ENCODE results near the gene CAMTA1. TPM values are rescaled to one million over a fixed set of nuclear protein-coding genes. Genes with fewer than 3 reads are reported as not detected.
A peak's percentile ranks its signal among the peaks of the same experiment; 100 is the strongest.

CAMTA1 gene
- total RNA-seq, 1 experiment from 2014 or later, result 82.2 TPM

DNA sequence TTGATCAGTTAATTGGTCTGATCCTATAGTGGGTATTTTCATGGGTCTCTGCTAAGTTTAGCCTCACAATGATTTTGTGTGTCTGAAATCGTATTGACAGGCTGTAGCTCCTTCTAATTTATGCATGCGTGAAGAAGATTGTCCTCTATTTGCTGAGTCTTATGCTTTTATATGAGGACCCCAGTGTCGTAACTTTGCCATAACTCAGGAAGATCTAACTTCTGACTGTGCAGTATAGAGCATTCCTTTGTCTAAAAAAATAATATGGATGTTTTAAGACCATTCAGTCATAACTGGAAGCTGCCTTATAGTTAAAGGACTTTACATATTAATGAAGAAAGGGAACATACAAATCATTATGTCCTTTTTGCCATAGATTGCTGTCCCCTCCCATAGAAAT, 73.3 kb downstream of the CAMTA1 start:
- ATAC-seq (no peak), DNase-seq (ENCODE audit: low read depth, low spot score) (no peak)
- peaks cover under 1% of the 10 kb centered on the region; the same call in 1 of the 2 replicates for H3K9me3 ChIP-seq (ENCODE audit: control insufficient read depth, insufficient read depth, low read depth, low read length)
- POLR2A ChIA-PET, result interaction anchor here (0.6 kb wide), 1 partner anchor 75 kb away, joined by 3 read pairs; no protein-coding TSS in a partner anchor
- H3K36me3 ChIP-seq (ENCODE audit: control insufficient read depth, insufficient read depth, low read length), result no peaks in the 10 kb centered on the region
- no peak overlapping the region for H3K27ac ChIP-seq (ENCODE audit: low read length)
- no peak overlapping the region for H3K4me3 ChIP-seq (ENCODE audit: low read depth in 2 of 2, low read length in 2 of 2)
- no peaks in the 10 kb centered on the region for H3K27me3 ChIP-seq (ENCODE audit: control insufficient read depth, insufficient read depth, low read length)
- intact Hi-C loops (cut with micrococcal nuclease; ENCODE audit: unreplicated experiment) (no loop called here), in situ Hi-C loops (cut with HindIII; ENCODE audit: low pct_unique_long_range_greater_than_20kb, low sequenced_read_pairs) (no loop called here)
- CTCF ChIA-PET, result no interaction called here
- no peak for TF ChIP-seq TCF7L2 (IDR thresholded peaks at IDR 0.05; ENCODE audit: low read depth, low read length)
- BruUV-seq (replicated peaks), result no TSS peak
- H3K4me1 ChIP-seq (ENCODE audit: control insufficient read depth, insufficient read depth, low read length), result no peaks in the 10 kb centered on the region

DNA sequence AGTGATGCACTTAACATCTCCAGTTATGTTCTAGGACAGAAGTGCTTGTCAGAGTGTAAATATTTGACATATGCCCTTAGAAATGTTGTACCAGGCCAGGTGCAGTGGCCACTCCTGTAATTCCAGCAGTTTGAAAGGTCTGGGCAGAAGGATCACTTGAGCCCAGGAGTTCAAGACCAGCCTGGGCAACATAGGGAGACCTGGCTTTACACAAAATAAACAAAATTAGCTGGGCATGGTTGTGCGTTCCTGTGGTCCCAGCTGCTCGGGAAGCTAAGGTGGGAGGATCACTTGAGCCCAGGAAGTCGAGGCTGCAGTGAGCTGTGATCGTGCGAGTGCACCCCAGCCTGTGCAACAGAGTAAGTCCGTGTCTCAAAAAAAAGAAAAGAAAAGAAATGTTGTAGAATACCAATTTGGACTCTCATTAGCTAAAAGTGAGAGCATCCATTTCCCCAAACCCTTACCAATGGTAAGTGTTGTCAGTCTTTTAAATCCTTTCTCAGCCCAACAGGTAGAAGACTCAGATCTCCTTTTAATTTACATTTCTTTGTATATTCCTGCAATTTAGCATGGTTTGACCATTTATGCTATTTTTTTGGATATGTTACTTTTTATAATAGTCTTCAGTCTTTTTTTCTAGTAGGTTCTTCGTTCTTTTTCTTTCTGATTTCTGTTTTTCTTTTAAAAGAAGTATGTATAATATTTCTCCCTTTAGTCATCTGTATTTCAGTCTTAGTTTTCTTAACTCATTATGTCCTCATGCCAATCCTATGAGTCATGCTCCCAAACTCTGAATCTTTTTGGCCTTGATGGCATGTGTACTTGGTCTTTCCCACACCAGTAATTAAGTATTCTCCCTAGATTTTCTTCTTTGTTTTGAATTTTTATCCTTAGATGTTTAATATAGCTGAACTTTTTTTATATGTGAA, 74.4 kb downstream of the CAMTA1 start:
- Histone ChIP-seq H3K4me3 (ENCODE audit: low read depth in 2 of 2, low read length in 2 of 2) (no peak overlapping the region), H3K27me3 (ENCODE audit: control insufficient read depth, insufficient read depth, low read length) (no peaks in the 10 kb centered on the region), H3K36me3 (ENCODE audit: control insufficient read depth, insufficient read depth, low read length) (no peaks in the 10 kb centered on the region), H3K27ac (ENCODE audit: low read length) (no peak overlapping the region), H3K4me1 (ENCODE audit: control insufficient read depth, insufficient read depth, low read length) (no peaks in the 10 kb centered on the region), H3K9me3 (ENCODE audit: control insufficient read depth, insufficient read depth, low read depth, low read length) (no peaks in the 10 kb centered on the region)
- TF ChIP-seq POLR2AphosphoS5 (IDR thresholded peaks at IDR 0.05; ENCODE audit: low read depth, low read length) (no peak), SIN3A (IDR thresholded peaks at IDR 0.05; ENCODE audit: borderline replicate concordance, insufficient read depth, low read depth, low read length) (no peak), TCF7L2 (IDR thresholded peaks at IDR 0.05; ENCODE audit: low read depth, low read length) (no peak)
- TF ChIP-seq, protein P1, sequence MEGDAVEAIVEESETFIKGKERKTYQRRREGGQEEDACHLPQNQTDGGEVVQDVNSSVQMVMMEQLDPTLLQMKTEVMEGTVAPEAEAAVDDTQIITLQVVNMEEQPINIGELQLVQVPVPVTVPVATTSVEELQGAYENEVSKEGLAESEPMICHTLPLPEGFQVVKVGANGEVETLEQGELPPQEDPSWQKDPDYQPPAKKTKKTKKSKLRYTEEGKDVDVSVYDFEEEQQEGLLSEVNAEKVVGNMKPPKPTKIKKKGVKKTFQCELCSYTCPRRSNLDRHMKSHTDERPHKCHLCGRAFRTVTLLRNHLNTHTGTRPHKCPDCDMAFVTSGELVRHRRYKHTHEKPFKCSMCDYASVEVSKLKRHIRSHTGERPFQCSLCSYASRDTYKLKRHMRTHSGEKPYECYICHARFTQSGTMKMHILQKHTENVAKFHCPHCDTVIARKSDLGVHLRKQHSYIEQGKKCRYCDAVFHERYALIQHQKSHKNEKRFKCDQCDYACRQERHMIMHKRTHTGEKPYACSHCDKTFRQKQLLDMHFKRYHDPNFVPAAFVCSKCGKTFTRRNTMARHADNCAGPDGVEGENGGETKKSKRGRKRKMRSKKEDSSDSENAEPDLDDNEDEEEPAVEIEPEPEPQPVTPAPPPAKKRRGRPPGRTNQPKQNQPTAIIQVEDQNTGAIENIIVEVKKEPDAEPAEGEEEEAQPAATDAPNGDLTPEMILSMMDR (IDR thresholded peaks at IDR 0.05), result no peak
- TF ChIP-seq, protein P2, sequence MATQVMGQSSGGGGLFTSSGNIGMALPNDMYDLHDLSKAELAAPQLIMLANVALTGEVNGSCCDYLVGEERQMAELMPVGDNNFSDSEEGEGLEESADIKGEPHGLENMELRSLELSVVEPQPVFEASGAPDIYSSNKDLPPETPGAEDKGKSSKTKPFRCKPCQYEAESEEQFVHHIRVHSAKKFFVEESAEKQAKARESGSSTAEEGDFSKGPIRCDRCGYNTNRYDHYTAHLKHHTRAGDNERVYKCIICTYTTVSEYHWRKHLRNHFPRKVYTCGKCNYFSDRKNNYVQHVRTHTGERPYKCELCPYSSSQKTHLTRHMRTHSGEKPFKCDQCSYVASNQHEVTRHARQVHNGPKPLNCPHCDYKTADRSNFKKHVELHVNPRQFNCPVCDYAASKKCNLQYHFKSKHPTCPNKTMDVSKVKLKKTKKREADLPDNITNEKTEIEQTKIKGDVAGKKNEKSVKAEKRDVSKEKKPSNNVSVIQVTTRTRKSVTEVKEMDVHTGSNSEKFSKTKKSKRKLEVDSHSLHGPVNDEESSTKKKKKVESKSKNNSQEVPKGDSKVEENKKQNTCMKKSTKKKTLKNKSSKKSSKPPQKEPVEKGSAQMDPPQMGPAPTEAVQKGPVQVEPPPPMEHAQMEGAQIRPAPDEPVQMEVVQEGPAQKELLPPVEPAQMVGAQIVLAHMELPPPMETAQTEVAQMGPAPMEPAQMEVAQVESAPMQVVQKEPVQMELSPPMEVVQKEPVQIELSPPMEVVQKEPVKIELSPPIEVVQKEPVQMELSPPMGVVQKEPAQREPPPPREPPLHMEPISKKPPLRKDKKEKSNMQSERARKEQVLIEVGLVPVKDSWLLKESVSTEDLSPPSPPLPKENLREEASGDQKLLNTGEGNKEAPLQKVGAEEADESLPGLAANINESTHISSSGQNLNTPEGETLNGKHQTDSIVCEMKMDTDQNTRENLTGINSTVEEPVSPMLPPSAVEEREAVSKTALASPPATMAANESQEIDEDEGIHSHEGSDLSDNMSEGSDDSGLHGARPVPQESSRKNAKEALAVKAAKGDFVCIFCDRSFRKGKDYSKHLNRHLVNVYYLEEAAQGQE (IDR thresholded peaks at IDR 0.05; ENCODE audit: insufficient read depth in 1 of 2, low read depth in 2 of 2, low read length in 1 of 2), result no peak
- ATAC-seq, result peak; percentile 60; the same call in 1 of the 2 replicates
- intact Hi-C loops (cut with micrococcal nuclease; ENCODE audit: unreplicated experiment), result loop anchor here (10.0 kb wide), 1 partner anchor 55 kb away; no protein-coding TSS in a partner anchor
- POLR2A ChIA-PET, result no interaction called here
- CTCF ChIA-PET, result no interaction called here
- in situ Hi-C loops (cut with HindIII; ENCODE audit: low pct_unique_long_range_greater_than_20kb, low sequenced_read_pairs), result no loop called here
- BruUV-seq (replicated peaks), result no TSS peak
- peak; percentile 46 for DNase-seq (ENCODE audit: low read depth, low spot score)

DNA sequence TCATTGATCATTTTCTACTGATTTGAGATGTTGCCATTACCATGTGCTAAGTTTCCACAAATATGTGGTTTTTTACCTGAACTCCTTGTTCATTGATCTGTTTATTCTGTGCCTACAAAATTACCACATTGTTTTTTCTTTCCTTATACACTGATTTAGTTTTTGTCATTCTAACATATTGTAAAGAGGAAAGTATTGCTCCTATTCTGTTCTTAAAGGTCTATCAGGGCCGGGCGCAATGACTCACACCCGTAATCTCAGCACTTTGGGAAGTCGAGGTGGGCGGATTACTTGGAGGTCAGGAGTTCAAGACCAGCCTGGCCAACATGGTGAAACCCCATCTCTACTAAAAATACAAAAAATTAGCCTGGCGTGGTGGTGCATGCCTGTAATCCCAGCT, 75.1 kb downstream of the CAMTA1 start:
- no peak overlapping the region for H3K27ac ChIP-seq (ENCODE audit: low read length)
- no peaks in the 10 kb centered on the region for H3K27me3 ChIP-seq (ENCODE audit: control insufficient read depth, insufficient read depth, low read length)
- no peaks in the 10 kb centered on the region for H3K36me3 ChIP-seq (ENCODE audit: control insufficient read depth, insufficient read depth, low read length)
- ChIA-PET POLR2A (no interaction called here), CTCF (no interaction called here)
- ATAC-seq (no peak), DNase-seq (ENCODE audit: low read depth, low spot score) (no peak)
- in situ Hi-C loops (cut with HindIII; ENCODE audit: low pct_unique_long_range_greater_than_20kb, low sequenced_read_pairs) (no loop called here), intact Hi-C loops (cut with micrococcal nuclease; ENCODE audit: unreplicated experiment) (loop anchor here (10.0 kb wide), 1 partner anchor 56 kb away; no protein-coding TSS in a partner anchor)
- no peak overlapping the region for H3K4me3 ChIP-seq (ENCODE audit: low read depth in 2 of 2, low read length in 2 of 2)
- no peaks in the 10 kb centered on the region for H3K4me1 ChIP-seq (ENCODE audit: control insufficient read depth, insufficient read depth, low read length)
- TF ChIP-seq, protein P1 (IDR thresholded peaks at IDR 0.05), result no peak
- TF ChIP-seq TCF7L2 (IDR thresholded peaks at IDR 0.05; ENCODE audit: low read depth, low read length) (no peak), SIN3A (IDR thresholded peaks at IDR 0.05; ENCODE audit: borderline replicate concordance, insufficient read depth, low read depth, low read length) (no peak), POLR2AphosphoS5 (IDR thresholded peaks at IDR 0.05; ENCODE audit: low read depth, low read length) (no peak)
- TF ChIP-seq, protein P2 (IDR thresholded peaks at IDR 0.05; ENCODE audit: insufficient read depth in 1 of 2, low read depth in 2 of 2, low read length in 1 of 2), result no peak
- no TSS peak for BruUV-seq (replicated peaks)
- H3K9me3 ChIP-seq (ENCODE audit: control insufficient read depth, insufficient read depth, low read depth, low read length), result no peaks in the 10 kb centered on the region
